ENCODE measurements around the gene KLK11. TPM values are rescaled to one million over a fixed set of nuclear protein-coding genes. Genes with fewer than 3 reads are reported as not detected.

KLK11 gene
- total and polyA plus RNA-seq, 2 of the 8 experiments (the other 6 are each of a cell fraction or from before 2014, with no cell fraction given) = 0.45 TPM; not detected in 1

DNA sequence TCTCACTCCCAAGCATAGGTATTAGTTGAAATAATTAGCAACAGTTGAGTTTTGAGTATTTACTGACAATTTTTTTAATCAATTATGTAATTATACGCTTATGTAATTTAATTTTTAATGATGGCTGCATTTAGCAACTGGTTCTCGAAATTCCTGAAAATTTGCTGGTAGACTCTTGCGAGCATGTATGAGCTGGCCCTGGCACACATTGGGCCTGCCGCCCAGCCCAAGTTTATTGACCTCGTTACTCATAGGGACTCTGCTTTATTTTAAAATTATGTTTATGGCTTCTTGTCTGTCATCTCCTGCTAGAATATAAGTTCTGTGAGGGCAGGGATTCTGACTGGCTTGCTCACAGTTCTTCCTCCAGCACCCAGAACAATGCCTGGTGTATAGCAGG is 49.6 kb upstream of the KLK11 start (continued):
- TF ChIP-seq, protein P1, sequence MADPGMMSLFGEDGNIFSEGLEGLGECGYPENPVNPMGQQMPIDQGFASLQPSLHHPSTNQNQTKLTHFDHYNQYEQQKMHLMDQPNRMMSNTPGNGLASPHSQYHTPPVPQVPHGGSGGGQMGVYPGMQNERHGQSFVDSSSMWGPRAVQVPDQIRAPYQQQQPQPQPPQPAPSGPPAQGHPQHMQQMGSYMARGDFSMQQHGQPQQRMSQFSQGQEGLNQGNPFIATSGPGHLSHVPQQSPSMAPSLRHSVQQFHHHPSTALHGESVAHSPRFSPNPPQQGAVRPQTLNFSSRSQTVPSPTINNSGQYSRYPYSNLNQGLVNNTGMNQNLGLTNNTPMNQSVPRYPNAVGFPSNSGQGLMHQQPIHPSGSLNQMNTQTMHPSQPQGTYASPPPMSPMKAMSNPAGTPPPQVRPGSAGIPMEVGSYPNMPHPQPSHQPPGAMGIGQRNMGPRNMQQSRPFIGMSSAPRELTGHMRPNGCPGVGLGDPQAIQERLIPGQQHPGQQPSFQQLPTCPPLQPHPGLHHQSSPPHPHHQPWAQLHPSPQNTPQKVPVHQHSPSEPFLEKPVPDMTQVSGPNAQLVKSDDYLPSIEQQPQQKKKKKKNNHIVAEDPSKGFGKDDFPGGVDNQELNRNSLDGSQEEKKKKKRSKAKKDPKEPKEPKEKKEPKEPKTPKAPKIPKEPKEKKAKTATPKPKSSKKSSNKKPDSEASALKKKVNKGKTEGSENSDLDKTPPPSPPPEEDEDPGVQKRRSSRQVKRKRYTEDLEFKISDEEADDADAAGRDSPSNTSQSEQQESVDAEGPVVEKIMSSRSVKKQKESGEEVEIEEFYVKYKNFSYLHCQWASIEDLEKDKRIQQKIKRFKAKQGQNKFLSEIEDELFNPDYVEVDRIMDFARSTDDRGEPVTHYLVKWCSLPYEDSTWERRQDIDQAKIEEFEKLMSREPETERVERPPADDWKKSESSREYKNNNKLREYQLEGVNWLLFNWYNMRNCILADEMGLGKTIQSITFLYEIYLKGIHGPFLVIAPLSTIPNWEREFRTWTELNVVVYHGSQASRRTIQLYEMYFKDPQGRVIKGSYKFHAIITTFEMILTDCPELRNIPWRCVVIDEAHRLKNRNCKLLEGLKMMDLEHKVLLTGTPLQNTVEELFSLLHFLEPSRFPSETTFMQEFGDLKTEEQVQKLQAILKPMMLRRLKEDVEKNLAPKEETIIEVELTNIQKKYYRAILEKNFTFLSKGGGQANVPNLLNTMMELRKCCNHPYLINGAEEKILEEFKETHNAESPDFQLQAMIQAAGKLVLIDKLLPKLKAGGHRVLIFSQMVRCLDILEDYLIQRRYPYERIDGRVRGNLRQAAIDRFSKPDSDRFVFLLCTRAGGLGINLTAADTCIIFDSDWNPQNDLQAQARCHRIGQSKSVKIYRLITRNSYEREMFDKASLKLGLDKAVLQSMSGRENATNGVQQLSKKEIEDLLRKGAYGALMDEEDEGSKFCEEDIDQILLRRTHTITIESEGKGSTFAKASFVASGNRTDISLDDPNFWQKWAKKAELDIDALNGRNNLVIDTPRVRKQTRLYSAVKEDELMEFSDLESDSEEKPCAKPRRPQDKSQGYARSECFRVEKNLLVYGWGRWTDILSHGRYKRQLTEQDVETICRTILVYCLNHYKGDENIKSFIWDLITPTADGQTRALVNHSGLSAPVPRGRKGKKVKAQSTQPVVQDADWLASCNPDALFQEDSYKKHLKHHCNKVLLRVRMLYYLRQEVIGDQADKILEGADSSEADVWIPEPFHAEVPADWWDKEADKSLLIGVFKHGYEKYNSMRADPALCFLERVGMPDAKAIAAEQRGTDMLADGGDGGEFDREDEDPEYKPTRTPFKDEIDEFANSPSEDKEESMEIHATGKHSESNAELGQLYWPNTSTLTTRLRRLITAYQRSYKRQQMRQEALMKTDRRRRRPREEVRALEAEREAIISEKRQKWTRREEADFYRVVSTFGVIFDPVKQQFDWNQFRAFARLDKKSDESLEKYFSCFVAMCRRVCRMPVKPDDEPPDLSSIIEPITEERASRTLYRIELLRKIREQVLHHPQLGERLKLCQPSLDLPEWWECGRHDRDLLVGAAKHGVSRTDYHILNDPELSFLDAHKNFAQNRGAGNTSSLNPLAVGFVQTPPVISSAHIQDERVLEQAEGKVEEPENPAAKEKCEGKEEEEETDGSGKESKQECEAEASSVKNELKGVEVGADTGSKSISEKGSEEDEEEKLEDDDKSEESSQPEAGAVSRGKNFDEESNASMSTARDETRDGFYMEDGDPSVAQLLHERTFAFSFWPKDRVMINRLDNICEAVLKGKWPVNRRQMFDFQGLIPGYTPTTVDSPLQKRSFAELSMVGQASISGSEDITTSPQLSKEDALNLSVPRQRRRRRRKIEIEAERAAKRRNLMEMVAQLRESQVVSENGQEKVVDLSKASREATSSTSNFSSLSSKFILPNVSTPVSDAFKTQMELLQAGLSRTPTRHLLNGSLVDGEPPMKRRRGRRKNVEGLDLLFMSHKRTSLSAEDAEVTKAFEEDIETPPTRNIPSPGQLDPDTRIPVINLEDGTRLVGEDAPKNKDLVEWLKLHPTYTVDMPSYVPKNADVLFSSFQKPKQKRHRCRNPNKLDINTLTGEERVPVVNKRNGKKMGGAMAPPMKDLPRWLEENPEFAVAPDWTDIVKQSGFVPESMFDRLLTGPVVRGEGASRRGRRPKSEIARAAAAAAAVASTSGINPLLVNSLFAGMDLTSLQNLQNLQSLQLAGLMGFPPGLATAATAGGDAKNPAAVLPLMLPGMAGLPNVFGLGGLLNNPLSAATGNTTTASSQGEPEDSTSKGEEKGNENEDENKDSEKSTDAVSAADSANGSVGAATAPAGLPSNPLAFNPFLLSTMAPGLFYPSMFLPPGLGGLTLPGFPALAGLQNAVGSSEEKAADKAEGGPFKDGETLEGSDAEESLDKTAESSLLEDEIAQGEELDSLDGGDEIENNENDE (IDR thresholded peaks at IDR 0.05; ENCODE audit: insufficient replicate concordance, low read length) = no peak
- TF ChIP-seq JUND (IDR thresholded peaks at IDR 0.05; ENCODE audit: low read length) = no peak
- TF ChIP-seq CBX8 (IDR thresholded peaks at IDR 0.05; ENCODE audit: borderline replicate concordance, low read depth, low read length) = no peak
- no peak for TF ChIP-seq KDM5A (IDR thresholded peaks at IDR 0.05; ENCODE audit: low read length)
- no peak for TF ChIP-seq POLR2AphosphoS5 (IDR thresholded peaks at IDR 0.05; ENCODE audit: low read depth, low read length)
- TF ChIP-seq, protein P2, sequence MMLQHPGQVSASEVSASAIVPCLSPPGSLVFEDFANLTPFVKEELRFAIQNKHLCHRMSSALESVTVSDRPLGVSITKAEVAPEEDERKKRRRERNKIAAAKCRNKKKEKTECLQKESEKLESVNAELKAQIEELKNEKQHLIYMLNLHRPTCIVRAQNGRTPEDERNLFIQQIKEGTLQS (IDR thresholded peaks at IDR 0.05; ENCODE audit: insufficient read depth, low read depth, low read length) = no peak
- TF ChIP-seq EZH2 (IDR thresholded peaks at IDR 0.05; ENCODE audit: low read depth, low read length, severe bottlenecking) = no peak
- no peak for TF ChIP-seq SRF (IDR thresholded peaks at IDR 0.05; ENCODE audit: low read depth, low read length)
- TF ChIP-seq, protein P3, sequence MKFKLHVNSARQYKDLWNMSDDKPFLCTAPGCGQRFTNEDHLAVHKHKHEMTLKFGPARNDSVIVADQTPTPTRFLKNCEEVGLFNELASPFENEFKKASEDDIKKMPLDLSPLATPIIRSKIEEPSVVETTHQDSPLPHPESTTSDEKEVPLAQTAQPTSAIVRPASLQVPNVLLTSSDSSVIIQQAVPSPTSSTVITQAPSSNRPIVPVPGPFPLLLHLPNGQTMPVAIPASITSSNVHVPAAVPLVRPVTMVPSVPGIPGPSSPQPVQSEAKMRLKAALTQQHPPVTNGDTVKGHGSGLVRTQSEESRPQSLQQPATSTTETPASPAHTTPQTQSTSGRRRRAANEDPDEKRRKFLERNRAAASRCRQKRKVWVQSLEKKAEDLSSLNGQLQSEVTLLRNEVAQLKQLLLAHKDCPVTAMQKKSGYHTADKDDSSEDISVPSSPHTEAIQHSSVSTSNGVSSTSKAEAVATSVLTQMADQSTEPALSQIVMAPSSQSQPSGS (IDR thresholded peaks at IDR 0.05; ENCODE audit: low read length) = no peak
- TF ChIP-seq TAF7 (optimal IDR thresholded peaks at IDR 0.05; ENCODE audit: borderline replicate concordance, low read depth, low read length) = no peak

All from H1 (cell line).